NT2/D1 (cell line): ENCODE data around the gene STON1.
"Not testable (repeated sequence)": the region's sequence is repeated elsewhere in the genome, so short reads cannot be mapped to it uniquely, and the experiment has no call there.

ENCODE experiments used
- DNase-seq: peaks from one replicate; pipeline ENCODE4 v3.0.0-alpha.2; 2011; ENCODE audit warnings: low read depth, low spot score
- H3K27me3 ChIP-seq: 2 replicates; pipeline ENCODE4 v1.6.0; 2011; ENCODE audit warnings: mild to moderate bottlenecking; ENCODE audit not compliant: insufficient read length, insufficient read depth
- H3K36me3 ChIP-seq: 2 replicates; pipeline ENCODE4 v1.6.1; 2011; ENCODE audit warnings: mild to moderate bottlenecking, low read length, mixed read lengths; ENCODE audit not compliant: insufficient read depth, insufficient read length
- H3K4me1 ChIP-seq: 2 replicates; pipeline ENCODE4 v1.5.1; 2011; ENCODE audit not compliant: insufficient read depth, insufficient read length
- H3K4me3 ChIP-seq: 2 replicates; pipeline ENCODE4 v1.5.1; 2011; ENCODE audit warnings: low read depth; ENCODE audit not compliant: insufficient read length
- H3K9ac ChIP-seq: 2 replicates; pipeline ENCODE4 v1.6.0; 2011; ENCODE audit warnings: low read depth; ENCODE audit not compliant: insufficient read length
- H3K9me3 ChIP-seq: 2 replicates; pipeline ENCODE4 v1.5.1; 2011; ENCODE audit warnings: mild to moderate bottlenecking, low read length; ENCODE audit not compliant: insufficient read depth
- SUZ12 ChIP-seq: IDR thresholded peaks from 2 replicates; pipeline ENCODE4 v1.6.1; 2011; ENCODE audit not compliant: insufficient read length, insufficient read depth; ENCODE audit errors: extremely low read depth
- YY1 ChIP-seq: IDR thresholded peaks from 2 replicates; pipeline ENCODE4 v1.6.1; 2011; ENCODE audit not compliant: insufficient read length, insufficient read depth
- ZNF274 ChIP-seq: IDR thresholded peaks from 2 replicates; pipeline ENCODE4 v1.6.1; 2011; ENCODE audit warnings: mild to moderate bottlenecking, low read depth, low read length

STON1 gene

GRCh38 chr2:48620604-48621003 lies 90.7 kb downstream of the STON1 start:
- TF ChIP-seq YY1 (no peak), SUZ12 (no peak), ZNF274 (no peak)
- Histone ChIP-seq H3K36me3 (no peaks in the 10 kb centered on the region), H3K4me1 (no peaks in the 10 kb centered on the region), H3K4me3 (no peak overlapping the region), H3K27me3 (no peaks in the 10 kb centered on the region), H3K9ac (no peak overlapping the region), H3K9me3 (no peaks in the 10 kb centered on the region)
- no peak for DNase-seq

- H3K9ac ChIP-seq, DNase-seq, H3K9me3 ChIP-seq, H3K36me3 ChIP-seq, H3K27me3 ChIP-seq, H3K4me1 ChIP-seq, H3K4me3 ChIP-seq: not testable (repeated sequence)
Observed at GRCh38 chr2:48622691-48623090, 92.7 kb downstream of the STON1 start.

GRCh38 chr2:48624696-48625095 lies 94.7 kb downstream of the STON1 start:
- Histone ChIP-seq H3K9ac (no peak overlapping the region), H3K4me1 (no peaks in the 10 kb centered on the region), H3K36me3 (no peaks in the 10 kb centered on the region), H3K4me3 (no peak overlapping the region), H3K27me3 (no peaks in the 10 kb centered on the region), H3K9me3 (peaks cover 6% of the 10 kb centered on the region; the same call in 1 of the 2 replicates)
- TF ChIP-seq SUZ12 (no peak), ZNF274 (no peak)
- no peak for DNase-seq

- no peaks in the 10 kb centered on the region for H3K36me3 ChIP-seq
- no peak for DNase-seq
- H3K4me1 ChIP-seq = no peaks in the 10 kb centered on the region
- H3K4me3 ChIP-seq = no peak overlapping the region
- peaks cover 6% of the 10 kb centered on the region; the same call in 1 of the 2 replicates for H3K9me3 ChIP-seq
- H3K27me3 ChIP-seq = no peaks in the 10 kb centered on the region
- H3K9ac ChIP-seq = no peak overlapping the region
- TF ChIP-seq SUZ12 (no peak), YY1 (no peak), ZNF274 (no peak)
Observed at GRCh38 chr2:48626047-48626446, 96.1 kb downstream of the STON1 start.

GRCh38 chr2:48633143-48633542 lies 103.2 kb downstream of the STON1 start:
- no peak for TF ChIP-seq ZNF274
- no peak for TF ChIP-seq SUZ12
- no peak for TF ChIP-seq YY1
- Histone ChIP-seq H3K9ac (no peak overlapping the region), H3K9me3 (0 out of 2 replicates have a peak, but pooled peaks cover 5% of the 10 kb centered on the region), H3K36me3 (no peaks in the 10 kb centered on the region), H3K27me3 (no peaks in the 10 kb centered on the region), H3K4me1 (no peaks in the 10 kb centered on the region), H3K4me3 (no peak overlapping the region)
- no peak for DNase-seq

GRCh38 chr2:48635786-48636185 lies 105.8 kb downstream of the STON1 start:
- Histone ChIP-seq H3K4me1 (no peaks in the 10 kb centered on the region), H3K9me3 (0 out of 2 replicates have a peak, but pooled peaks cover 5% of the 10 kb centered on the region), H3K4me3 (no peak overlapping the region), H3K27me3 (no peaks in the 10 kb centered on the region), H3K9ac (no peak overlapping the region), H3K36me3 (no peaks in the 10 kb centered on the region)
- no peak for DNase-seq
- TF ChIP-seq ZNF274 = no peak
- no peak for TF ChIP-seq YY1
- no peak for TF ChIP-seq SUZ12

GRCh38 chr2:48638261-48638660 lies 108.3 kb downstream of the STON1 start:
- no peak for DNase-seq
- Histone ChIP-seq H3K9ac (no peak overlapping the region), H3K27me3 (no peaks in the 10 kb centered on the region), H3K36me3 (no peaks in the 10 kb centered on the region), H3K4me1 (no peaks in the 10 kb centered on the region), H3K9me3 (0 out of 2 replicates have a peak, but pooled peaks cover 5% of the 10 kb centered on the region), H3K4me3 (no peak overlapping the region)
- no peak for TF ChIP-seq SUZ12
- no peak for TF ChIP-seq ZNF274
- TF ChIP-seq YY1 = no peak
